ENCODE data around the gene SLC18A3.

DNA sequence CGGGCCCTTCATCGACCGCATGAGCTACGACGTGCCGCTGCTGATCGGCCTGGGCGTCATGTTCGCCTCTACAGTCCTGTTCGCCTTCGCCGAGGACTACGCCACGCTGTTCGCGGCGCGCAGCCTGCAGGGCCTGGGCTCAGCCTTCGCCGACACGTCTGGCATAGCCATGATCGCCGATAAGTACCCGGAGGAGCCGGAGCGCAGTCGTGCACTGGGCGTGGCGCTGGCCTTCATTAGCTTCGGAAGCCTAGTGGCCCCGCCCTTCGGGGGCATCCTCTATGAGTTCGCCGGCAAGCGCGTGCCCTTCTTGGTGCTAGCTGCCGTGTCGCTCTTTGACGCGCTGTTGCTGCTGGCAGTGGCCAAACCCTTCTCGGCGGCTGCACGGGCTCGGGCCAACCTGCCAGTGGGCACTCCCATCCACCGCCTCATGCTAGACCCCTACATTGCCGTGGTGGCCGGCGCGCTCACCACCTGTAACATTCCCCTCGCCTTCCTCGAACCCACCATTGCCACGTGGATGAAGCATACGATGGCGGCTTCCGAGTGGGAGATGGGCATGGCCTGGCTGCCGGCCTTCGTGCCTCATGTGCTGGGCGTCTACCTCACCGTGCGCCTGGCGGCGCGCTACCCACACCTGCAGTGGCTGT lies 1.2 kb downstream of the SLC18A3 start:
- TF ChIP-seq, protein P1, sequence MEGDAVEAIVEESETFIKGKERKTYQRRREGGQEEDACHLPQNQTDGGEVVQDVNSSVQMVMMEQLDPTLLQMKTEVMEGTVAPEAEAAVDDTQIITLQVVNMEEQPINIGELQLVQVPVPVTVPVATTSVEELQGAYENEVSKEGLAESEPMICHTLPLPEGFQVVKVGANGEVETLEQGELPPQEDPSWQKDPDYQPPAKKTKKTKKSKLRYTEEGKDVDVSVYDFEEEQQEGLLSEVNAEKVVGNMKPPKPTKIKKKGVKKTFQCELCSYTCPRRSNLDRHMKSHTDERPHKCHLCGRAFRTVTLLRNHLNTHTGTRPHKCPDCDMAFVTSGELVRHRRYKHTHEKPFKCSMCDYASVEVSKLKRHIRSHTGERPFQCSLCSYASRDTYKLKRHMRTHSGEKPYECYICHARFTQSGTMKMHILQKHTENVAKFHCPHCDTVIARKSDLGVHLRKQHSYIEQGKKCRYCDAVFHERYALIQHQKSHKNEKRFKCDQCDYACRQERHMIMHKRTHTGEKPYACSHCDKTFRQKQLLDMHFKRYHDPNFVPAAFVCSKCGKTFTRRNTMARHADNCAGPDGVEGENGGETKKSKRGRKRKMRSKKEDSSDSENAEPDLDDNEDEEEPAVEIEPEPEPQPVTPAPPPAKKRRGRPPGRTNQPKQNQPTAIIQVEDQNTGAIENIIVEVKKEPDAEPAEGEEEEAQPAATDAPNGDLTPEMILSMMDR (conservative IDR thresholded peaks at IDR 0.05; ENCODE audit: low read depth, low read length) = no peak
- no peak for TF ChIP-seq EZH2 (IDR thresholded peaks at IDR 0.05; ENCODE audit: borderline replicate concordance, low read depth, low read length, poor library complexity, severe bottlenecking)

All from A673 (cell line).